WTC11 (cell line): ENCODE measurements around the gene ARHGAP26.

Experiments used
- ATF2 ChIP-seq: sonication (generic); formaldehyde crosslinking; IDR thresholded peaks from 2 replicates; pipeline ENCODE4 v1.8.1; 2022; ENCODE audit warnings: low read depth, missing genetic modification reagents, borderline replicate concordance
- CTCF ChIP-seq: fragments of 200-600 bp; IDR thresholded peaks from 2 replicates; pipeline ENCODE4 v1.8.0; 2022; ENCODE audit warnings: antibody characterized with exemption
- ELF4 ChIP-seq: sonication (generic); formaldehyde crosslinking; IDR thresholded peaks from 2 replicates; pipeline ENCODE4 v1.8.1; 2022; ENCODE audit warnings: low read depth, mild to moderate bottlenecking, moderate library complexity, missing genetic modification reagents
- FOXK1 ChIP-seq: sonication (generic); formaldehyde crosslinking; IDR thresholded peaks from 2 replicates; pipeline ENCODE4 v1.8.0; 2022; ENCODE audit warnings: mild to moderate bottlenecking, moderate library complexity, missing genetic modification reagents
- NR3C1 ChIP-seq: sonication (generic); formaldehyde crosslinking; conservative IDR thresholded peaks from 2 replicates; pipeline ENCODE4 v1.8.1; 2023; ENCODE audit warnings: low read depth, mild to moderate bottlenecking, missing genetic modification reagents
- PRDM15 ChIP-seq: sonication (generic); formaldehyde crosslinking; IDR thresholded peaks from 2 replicates; pipeline ENCODE4 v1.8.0; 2022; ENCODE audit warnings: missing genetic modification reagents
- ZBTB43 ChIP-seq: sonication (generic); formaldehyde crosslinking; IDR thresholded peaks from 2 replicates; pipeline ENCODE4 v1.8.1; 2023; ENCODE audit warnings: mild to moderate bottlenecking, missing genetic modification reagents
- ZNF317 ChIP-seq: sonication (generic); formaldehyde crosslinking; IDR thresholded peaks from 2 replicates; pipeline ENCODE4 v1.8.1; 2023; ENCODE audit warnings: low read depth, mild to moderate bottlenecking, moderate library complexity, missing genetic modification reagents, borderline replicate concordance

GRCh38 chr5:143047091-143047490, 276.9 kb downstream of the ARHGAP26 start:
- TF ChIP-seq ZBTB43 (no peak), CTCF (no peak), ZNF317 (CRISPR knock-in tag) (no peak), FOXK1 (no peak), NR3C1 (no peak), ATF2 (CRISPR knock-in tag) (no peak), ELF4 (CRISPR knock-in tag) (no peak), PRDM15 (CRISPR knock-in tag) (no peak)
